Dedifferentiated amniotic fluid mesenchymal stem cell (primary cell): ENCODE results near the gene BMP5.

Experiments
- DNase-seq: peaks from one replicate; pipeline ENCODE4 v3.0.0-alpha.2; 2016; ENCODE audit errors: extremely low spot score

The BMP5 gene

GRCh38 chr6:55872866-55873265, 2.5 kb downstream of the BMP5 start:
- DNase-seq = no peak

DNA sequence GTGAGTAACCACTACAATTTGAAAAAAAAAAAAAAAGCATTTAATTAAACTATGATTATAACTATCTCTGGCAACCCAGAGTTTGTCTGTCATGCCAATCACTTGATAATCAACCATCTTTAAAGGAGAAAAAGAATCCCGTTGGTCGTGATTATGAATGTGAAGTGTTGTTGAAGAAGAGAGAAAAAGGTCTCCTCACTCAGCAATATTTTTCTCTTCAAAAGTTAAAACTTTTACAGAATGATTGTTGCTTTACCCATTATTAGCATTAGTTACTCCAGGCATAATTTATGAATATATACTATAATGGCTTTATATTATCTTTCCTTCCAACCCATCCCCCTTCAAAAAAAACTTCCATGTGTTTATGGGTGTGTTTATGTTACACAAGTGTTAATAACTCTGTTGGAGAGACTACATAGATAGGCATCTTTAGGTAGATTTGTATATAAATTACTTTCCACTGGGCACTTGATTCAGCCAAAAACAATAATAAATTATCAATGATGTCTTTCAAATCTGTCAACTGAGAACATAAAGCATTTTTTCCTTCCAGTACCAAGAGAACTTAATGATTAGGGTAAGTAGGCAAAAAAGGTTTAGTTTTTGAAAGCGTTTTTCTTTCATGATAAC, 5.1 kb downstream of the BMP5 start:
- no peak for DNase-seq

DNA sequence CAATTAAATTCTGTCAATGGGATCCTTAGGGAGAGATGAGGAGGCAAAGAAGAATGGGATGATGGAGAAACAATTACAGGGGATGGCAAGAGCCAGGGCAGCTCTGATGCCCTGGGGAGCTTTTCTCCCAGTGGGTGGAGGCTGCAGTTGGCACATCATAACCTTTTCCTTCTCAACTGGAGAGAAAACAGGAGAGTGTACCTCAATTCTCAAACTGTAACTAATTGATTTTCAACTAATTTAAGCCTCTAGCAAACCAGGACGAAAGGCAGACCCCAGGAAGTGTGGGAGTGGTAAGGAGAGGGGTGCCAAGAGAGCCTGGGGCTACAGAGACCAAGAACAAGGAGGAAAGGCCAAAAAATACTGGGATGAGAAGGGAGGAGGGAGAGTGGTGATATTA, 5.7 kb downstream of the BMP5 start:
- DNase-seq = no peak

GRCh38 chr6:55868771-55869479, 6.5 kb downstream of the BMP5 start:
- DNase-seq = no peak

GRCh38 chr6:55868176-55868575, 7.2 kb downstream of the BMP5 start:
- DNase-seq = no peak

DNA sequence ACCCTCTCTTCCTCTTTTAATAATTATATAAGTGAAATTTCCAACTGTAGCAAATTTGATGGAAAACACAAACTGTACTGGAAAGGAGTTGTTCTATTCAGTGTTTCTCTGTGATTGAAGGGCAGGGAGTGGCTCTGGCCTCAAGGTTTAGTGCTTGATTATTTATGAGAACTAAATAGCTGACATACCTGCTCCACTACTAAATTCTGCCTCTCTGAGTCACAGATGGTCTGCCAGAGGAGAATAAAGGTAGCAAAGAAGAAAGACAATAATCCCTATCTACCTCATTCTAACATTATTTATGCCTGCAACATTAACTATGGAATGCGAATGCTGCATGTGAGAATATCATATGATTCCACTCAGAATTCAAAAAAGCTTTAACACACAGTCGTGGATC, 9.3 kb downstream of the BMP5 start:
- DNase-seq = no peak

- DNase-seq = no peak
Observed at GRCh38 chr6:55853008-55854001, 22.1 kb downstream of the BMP5 start.

GRCh38 chr6:55841341-55841740, 34.0 kb downstream of the BMP5 start:
- DNase-seq = no peak

DNA sequence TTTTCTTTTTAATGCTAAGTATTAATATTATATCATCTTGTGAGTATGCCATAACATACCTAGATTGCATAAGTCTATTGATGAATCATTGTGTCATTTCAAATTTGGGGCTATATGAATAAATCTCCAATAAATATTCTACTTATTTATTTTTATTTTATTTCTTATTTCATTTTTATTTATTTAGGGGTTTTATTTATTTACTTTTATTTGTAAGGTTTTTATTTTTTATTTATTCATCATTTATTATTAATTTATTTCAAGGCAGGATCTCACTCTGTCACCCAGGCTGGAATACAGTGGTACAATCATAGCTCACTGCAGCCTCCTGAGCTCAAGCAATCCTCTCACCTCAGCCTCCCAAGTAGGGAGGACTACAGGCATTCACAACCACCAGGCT, 36.3 kb downstream of the BMP5 start:
- DNase-seq = no peak

GRCh38 chr6:55836945-55837344, 38.4 kb downstream of the BMP5 start:
- no peak for DNase-seq

DNA sequence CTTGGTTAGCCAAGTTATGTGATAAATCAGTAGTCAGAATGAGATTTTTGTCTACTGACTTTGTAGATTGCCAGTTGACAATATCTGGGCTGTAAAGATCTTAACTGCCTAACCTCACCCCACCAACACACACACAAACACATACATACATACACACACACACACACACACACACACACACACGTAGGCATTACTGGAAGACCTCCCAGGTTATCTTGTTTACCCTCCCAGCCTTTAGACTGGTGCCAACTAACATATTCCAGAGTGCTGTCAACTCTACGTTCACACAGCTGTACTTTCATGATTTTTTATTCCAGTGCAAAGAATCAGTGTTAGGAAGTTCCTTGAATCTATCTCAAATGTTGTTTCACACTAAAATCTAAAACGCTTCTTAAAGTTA, 38.9 kb downstream of the BMP5 start:
- no peak for DNase-seq

GRCh38 chr6:55835220-55835619, 40.2 kb downstream of the BMP5 start:
- DNase-seq = no peak

GRCh38 chr6:55833284-55833683, 42.1 kb downstream of the BMP5 start:
- no peak for DNase-seq

DNA sequence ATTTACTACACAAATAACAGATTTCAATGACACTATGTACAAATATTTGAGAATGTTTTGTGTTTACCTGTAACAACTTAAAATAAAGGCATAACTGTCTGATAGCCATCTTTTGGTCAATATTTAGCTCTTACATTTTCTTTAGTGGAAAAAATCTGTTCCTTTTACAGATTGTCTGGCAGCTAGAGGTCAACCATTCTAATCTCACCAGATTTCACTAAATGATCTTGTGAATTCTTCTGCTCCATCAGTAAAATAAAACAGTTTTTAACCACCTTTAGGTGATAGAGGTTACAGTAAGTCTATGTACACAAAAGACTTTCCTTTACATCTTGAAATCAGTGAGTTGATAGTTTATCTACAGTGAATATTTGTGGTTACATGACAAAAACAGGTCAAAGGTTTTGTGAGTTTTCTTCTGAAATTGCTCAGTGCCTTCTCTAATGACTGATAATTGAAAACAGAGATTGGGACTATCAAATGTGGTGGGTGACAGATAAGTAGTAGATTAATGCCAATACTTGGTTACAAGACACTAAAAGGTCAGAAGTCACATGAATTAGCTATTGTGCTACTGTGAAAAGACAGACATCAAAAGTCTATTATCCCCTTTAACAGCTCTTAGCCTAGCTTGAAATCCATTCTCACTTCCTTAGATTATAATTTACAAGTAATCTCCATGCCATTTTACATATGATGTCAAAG, 47.4 kb downstream of the BMP5 start:
- DNase-seq = no peak

- no peak for DNase-seq
Observed at GRCh38 chr6:55826941-55827340, 48.4 kb downstream of the BMP5 start.

DNA sequence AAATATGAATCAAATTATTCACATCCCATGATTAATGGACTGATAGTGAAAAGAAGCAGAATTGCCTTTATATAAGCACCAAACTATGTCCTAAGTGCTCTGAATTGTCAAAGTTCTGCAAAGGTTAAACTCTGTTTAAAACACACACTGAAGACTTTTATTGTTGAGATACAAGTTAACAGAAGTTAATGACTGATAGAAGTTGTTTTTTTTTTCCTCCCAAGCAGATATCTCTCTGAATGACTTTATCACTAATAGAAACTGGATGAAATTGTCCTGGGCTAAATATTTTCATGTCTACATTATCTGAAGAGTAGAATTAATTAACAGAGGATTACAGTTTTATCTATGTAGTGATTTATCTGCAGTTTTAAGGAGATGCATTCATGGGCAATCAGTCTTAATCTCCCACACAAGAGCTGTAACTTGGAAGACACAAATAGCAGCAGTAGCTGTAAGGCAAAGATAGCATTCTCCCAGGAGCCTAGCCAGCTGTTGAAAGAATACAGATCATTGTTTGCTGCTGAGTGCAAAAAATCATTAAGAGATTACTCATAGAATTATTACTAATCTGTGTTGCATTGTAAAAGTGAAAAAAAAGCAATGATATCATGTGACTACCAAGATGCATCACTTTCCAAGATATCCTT, 49.9 kb downstream of the BMP5 start:
- peak; percentile 17 for DNase-seq

GRCh38 chr6:55822815-55823214, 52.6 kb downstream of the BMP5 start:
- DNase-seq = no peak

DNA sequence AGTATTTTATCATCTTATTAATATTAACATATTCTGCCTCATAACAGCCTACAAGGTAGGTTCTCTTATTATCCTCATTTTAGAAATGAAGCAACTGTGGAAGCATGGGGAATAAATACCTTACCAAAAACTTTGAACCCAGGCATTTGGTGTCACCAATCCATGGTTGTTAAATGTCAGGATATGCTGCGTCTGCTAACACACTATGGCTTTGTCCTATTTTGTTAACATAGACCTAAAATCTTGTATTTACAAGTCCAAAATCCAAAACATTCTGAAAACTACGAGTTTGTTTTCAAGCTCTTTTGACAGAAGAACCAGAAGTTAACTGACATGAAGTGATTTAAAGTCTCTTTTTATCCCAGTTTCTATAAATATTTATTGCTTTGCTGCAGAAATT, 53.4 kb downstream of the BMP5 start:
- DNase-seq = no peak

- DNase-seq = no peak
Observed at GRCh38 chr6:55820696-55821095, 54.7 kb downstream of the BMP5 start.

GRCh38 chr6:55819811-55820210, 55.6 kb downstream of the BMP5 start:
- no peak for DNase-seq

- no peak for DNase-seq
Observed at GRCh38 chr6:55818482-55818881, 56.9 kb downstream of the BMP5 start.
